H1 (cell line): ENCODE measurements around the gene MCRS1. TPM values are rescaled to one million over a fixed set of nuclear protein-coding genes. Genes with fewer than 3 reads are reported as not detected.
A peak's percentile ranks its signal among the peaks of the same experiment; 100 is the strongest.

Experiments
- CTCF ChIA-PET: fragments of 300-600 bp; sonication (Branson Sonifier 250); formaldehyde crosslinking; loops from one replicate; lab custom pipeline; 2021; ENCODE audit not compliant: partially characterized antibody; lab: Charles Lee
- POLR2A ChIA-PET: fragments of 300-600 bp; sonication (Branson Sonifier 250); formaldehyde crosslinking; loops from one replicate; lab custom pipeline; 2021; ENCODE audit warnings: inconsistent platforms; ENCODE audit not compliant: partially characterized antibody; lab: Charles Lee
- DNase-seq, 2 experiments: peaks; one replicate each; pipeline versions ENCODE4 v3.0.0 to v3.0.0-alpha.2; 2010 to 2022; ENCODE audit warnings: low spot score in 2 of 2, low read depth in 1 of 2, mixed read lengths in 1 of 2
- FAIRE-seq: peaks from 2 replicates; lab custom pipeline; 2011; peaks lifted over from hg19 to GRCh38; lab: Jason Lieb, UNC
- H2AFZ ChIP-seq: 2 replicates; pipeline ENCODE4 v1.8.1; 2012; ENCODE audit warnings: low read length, inconsistent platforms
- H2AK5ac ChIP-seq: 2 replicates; pipeline ENCODE4 v1.6.1; 2013; ENCODE audit warnings: low read depth, low read length
- H2BK120ac ChIP-seq: replicated peaks from 2 replicates; pipeline ENCODE3; 2013; ENCODE audit warnings: low read depth, low read length, inconsistent platforms
- H2BK12ac ChIP-seq: 2 replicates; pipeline ENCODE4 v1.6.1; 2013; ENCODE audit warnings: low read depth, low read length
- H2BK15ac ChIP-seq: 2 replicates; pipeline ENCODE4 v1.6.1; 2013; ENCODE audit warnings: low read length
- H2BK20ac ChIP-seq: 2 replicates; pipeline ENCODE4 v1.6.1; 2013; ENCODE audit warnings: low read length
- H2BK5ac ChIP-seq: 2 replicates; pipeline ENCODE4 v1.6.1; 2013; ENCODE audit warnings: low read depth, low read length
- H3K14ac ChIP-seq: 2 replicates; pipeline ENCODE4 v1.6.1; 2013; ENCODE audit warnings: inconsistent platforms; ENCODE audit not compliant: insufficient read length
- H3K18ac ChIP-seq: 2 replicates; pipeline ENCODE4 v1.6.1; 2013; ENCODE audit warnings: low read length; ENCODE audit errors: extremely low read depth
- H3K23ac ChIP-seq: 2 replicates; pipeline ENCODE4 v1.6.1; 2013; ENCODE audit warnings: inconsistent platforms; ENCODE audit not compliant: insufficient read length
- H3K23me2 ChIP-seq: 2 replicates; pipeline ENCODE4 v1.6.1; 2013; ENCODE audit warnings: low read depth, low read length
- H3K27ac ChIP-seq: 2 replicates; pipeline ENCODE4 v1.6.1; 2011; ENCODE audit warnings: low read depth, low read length, inconsistent platforms
- H3K27me3 ChIP-seq, 4 experiments: replicated peaks in 1 of 4; 1 replicate in 1 of 4; 2 replicates in 3 of 4; pipeline versions ENCODE4 v1.6.1 to v1.8.1; 2011 to 2013; ENCODE audit warnings: low read length in 3 of 4, mild to moderate bottlenecking in 3 of 4, inconsistent platforms in 2 of 4, mixed read lengths in 2 of 4, moderate library complexity in 1 of 4; ENCODE audit not compliant: control insufficient read depth in 3 of 4, insufficient read depth in 3 of 4; ENCODE audit errors: extremely low read depth in 1 of 4
- H3K36me3 ChIP-seq, 4 experiments: 2 replicates each; pipeline versions ENCODE4 v1.6.1 to v1.8.1; 2011 to 2013; ENCODE audit warnings: mild to moderate bottlenecking in 4 of 4, low read length in 3 of 4, moderate library complexity in 2 of 4, control low read depth in 1 of 4, inconsistent platforms in 1 of 4; ENCODE audit not compliant: insufficient read depth in 4 of 4, control insufficient read depth in 2 of 4
- H3K4ac ChIP-seq: replicated peaks from 2 replicates; pipeline ENCODE3; 2013; ENCODE audit warnings: low read length, low read depth, mixed read lengths, inconsistent platforms; ENCODE audit not compliant: insufficient read length
- H3K4me1 ChIP-seq, 4 experiments: replicated peaks in 1 of 4; 1 replicate in 1 of 4; 2 replicates in 3 of 4; pipeline versions ENCODE4 v1.6.1 to v1.8.1; 2011 to 2013; ENCODE audit warnings: low read length in 3 of 4, inconsistent platforms in 2 of 4, mixed read lengths in 1 of 4; ENCODE audit not compliant: insufficient read depth in 4 of 4, control insufficient read depth in 3 of 4
- H3K4me2 ChIP-seq, 2 experiments: 2 replicates each; pipeline versions ENCODE4 v1.6.1 to v1.8.1; 2011 to 2013; ENCODE audit warnings: low read depth in 2 of 2, low read length in 2 of 2, control low read depth in 1 of 2, inconsistent platforms in 1 of 2, mild to moderate bottlenecking in 1 of 2; ENCODE audit not compliant: insufficient read depth in 1 of 2
- H3K4me3 ChIP-seq, 4 experiments: fragments of 200-600, 300-600 bp in 1 of 4; sonication (generic), shearing (Covaris generic), sonication (Bioruptor Twin) in 1 of 4; 2 replicates each; pipeline versions ENCODE4 v1.5.1 to v1.8.1; 2011 to 2016; ENCODE audit warnings: low read length in 4 of 4, low read depth in 3 of 4, control low read depth in 2 of 4, inconsistent platforms in 2 of 4, mild to moderate bottlenecking in 2 of 4, mixed read lengths in 1 of 4, moderate library complexity in 1 of 4; ENCODE audit not compliant: insufficient read depth in 2 of 4; ENCODE audit errors: extremely low read depth in 1 of 4
- H3K56ac ChIP-seq: replicated peaks from 2 replicates; pipeline ENCODE3; 2013; ENCODE audit warnings: low read depth, mild to moderate bottlenecking, mixed read lengths, low read length, inconsistent platforms; ENCODE audit not compliant: insufficient read length
- H3K79me1 ChIP-seq: 2 replicates; pipeline ENCODE4 v1.6.1; 2013; ENCODE audit warnings: low read depth, low read length, control low read depth
- H3K79me2 ChIP-seq, 2 experiments: 2 replicates each; pipeline versions ENCODE4 v1.6.1 to v1.8.1; 2012 to 2013; ENCODE audit warnings: low read length in 2 of 2, mild to moderate bottlenecking in 2 of 2, inconsistent platforms in 1 of 2; ENCODE audit not compliant: insufficient read depth in 2 of 2, control insufficient read depth in 1 of 2
- H3K9ac ChIP-seq, 4 experiments: replicated peaks in 1 of 4; 1 replicate in 1 of 4; 2 replicates in 3 of 4; pipeline versions ENCODE4 v1.6.1 to v1.8.1; 2011 to 2013; ENCODE audit warnings: low read depth in 3 of 4, low read length in 3 of 4, control low read depth in 2 of 4, mild to moderate bottlenecking in 2 of 4, moderate library complexity in 2 of 4, inconsistent platforms in 1 of 4; ENCODE audit errors: extremely low read depth in 1 of 4
- H3K9me3 ChIP-seq, 2 experiments: 2 replicates each; pipeline versions ENCODE4 v1.6.1 to v1.8.1; 2012 to 2013; ENCODE audit warnings: mild to moderate bottlenecking in 2 of 2, moderate library complexity in 2 of 2, control low read depth in 1 of 2, inconsistent platforms in 1 of 2, low read depth in 1 of 2, low read length in 1 of 2, mixed read lengths in 1 of 2; ENCODE audit not compliant: insufficient read depth in 2 of 2
- H4K20me1 ChIP-seq, 2 experiments: replicated peaks in 1 of 2; 2 replicates each; pipeline versions ENCODE3 to v1.8.1; 2011 to 2013; ENCODE audit warnings: inconsistent platforms in 2 of 2, low read length in 2 of 2, mild to moderate bottlenecking in 1 of 2; ENCODE audit not compliant: insufficient read depth in 2 of 2, control insufficient read depth in 1 of 2
- H4K5ac ChIP-seq: 2 replicates; pipeline ENCODE4 v1.6.1; 2013; ENCODE audit warnings: low read length, low read depth, mixed read lengths, inconsistent platforms; ENCODE audit not compliant: insufficient read length
- H4K8ac ChIP-seq: 2 replicates; pipeline ENCODE4 v1.8.0; 2013; ENCODE audit warnings: mild to moderate bottlenecking, moderate library complexity, low read length, inconsistent platforms; ENCODE audit not compliant: insufficient read depth; ENCODE audit errors: extremely low read depth
- H4K91ac ChIP-seq: replicated peaks from 2 replicates; pipeline ENCODE3; 2013; ENCODE audit warnings: low read length, mixed read lengths, inconsistent platforms; ENCODE audit not compliant: insufficient read length
- KDM1A ChIP-seq: fragments of 200-600, 300-600 bp; sonication (generic); IDR thresholded peaks from 2 replicates; pipeline ENCODE4 v1.7.1; 2016; ENCODE audit warnings: mild to moderate bottlenecking, low read length, borderline replicate concordance
- KDM5A ChIP-seq: fragments of 200-600 bp; IDR thresholded peaks from 2 replicates; pipeline ENCODE4 v1.7.1; 2012; ENCODE audit warnings: mild to moderate bottlenecking, low read length, inconsistent platforms, mixed read lengths
- MAFK ChIP-seq: IDR thresholded peaks from 2 replicates; pipeline ENCODE4 v1.6.1; 2012; ENCODE audit warnings: low read depth, mild to moderate bottlenecking, improper control_type of control experiment, low read length
- NRF1 ChIP-seq: IDR thresholded peaks from 2 replicates; pipeline ENCODE4 v1.6.1; 2011; ENCODE audit warnings: mild to moderate bottlenecking, low read depth, low read length, improper control_type of control experiment
- TAF1 ChIP-seq: IDR thresholded peaks from 2 replicates; pipeline ENCODE4 v1.6.1; 2011; ENCODE audit warnings: mild to moderate bottlenecking, low read depth, low read length
- WGBS, 2 experiments: shearing (Covaris generic) in 1 of 2; methylation state at CpG; one replicate each; pipeline versions ENCODE4 v1.1.6 to v1.1.7; 2013 to 2015; ENCODE audit warnings: low lambda C conversion rate in 2 of 2, mixed read lengths in 2 of 2, inconsistent platforms in 1 of 2, low coverage in 1 of 2, missing lambda C conversion rate in 1 of 2; ENCODE audit not compliant: insufficient replicate concordance in 2 of 2, insufficient coverage in 1 of 2, insufficient read length in 1 of 2; ENCODE audit errors: extremely low coverage in 1 of 2, missing lambda C conversion rate in 1 of 2; 5-methylcytosine and 5-hydroxymethylcytosine counted together
- polyA plus RNA-seq, 7 experiments: library from polyadenylated mRNA; depleted of rRNA in 3 of 7; stranded (reverse) in 5 of 7; unstranded in 2 of 7; fragments of >200 nt in 5 of 7; fragments of 200-250 nt in 2 of 7; gene quantifications; 1 replicate in 5 of 7; 2 replicates in 1 of 7; 4 replicates in 1 of 7; pipeline versions ENCODE4 v1.2.1 to v1.2.3, GENCODE V29; 2011 to 2013; ENCODE audit warnings: missing spikeins in 2 of 7, mixed read lengths in 2 of 7
- total RNA-seq: library from RNA; stranded (reverse); fragmentation: NEBNext Ultra II Directional; extraction: Animal tissue kit (Norgen Biotek cat#: 25700); gene quantifications from 2 replicates; pipeline ENCODE4 v1.2.1, GENCODE V29; 2021
- TF ChIP-seq, protein P1 (sequence below), 3 experiments: IDR thresholded peaks; 1 replicate in 2 of 3; 2 replicates in 1 of 3; pipeline versions ENCODE4 v1.5.1 to v1.6.1; 2011; ENCODE audit warnings: low read length in 3 of 3, mild to moderate bottlenecking in 3 of 3, inconsistent platforms in 2 of 3, low read depth in 1 of 3, moderate library complexity in 1 of 3; ENCODE audit not compliant: insufficient read depth in 1 of 3; ENCODE audit errors: control extremely low read depth in 1 of 3
- TF ChIP-seq, protein P2 (sequence below): IDR thresholded peaks from 2 replicates; pipeline ENCODE4 v1.6.1; 2012; ENCODE audit warnings: low read length, inconsistent platforms

The MCRS1 gene
- total and polyA plus RNA-seq, 2 of the 8 experiments (the other 6 are each of a cell fraction or from before 2014, with no cell fraction given) = 90.3 to 139 TPM

DNA sequence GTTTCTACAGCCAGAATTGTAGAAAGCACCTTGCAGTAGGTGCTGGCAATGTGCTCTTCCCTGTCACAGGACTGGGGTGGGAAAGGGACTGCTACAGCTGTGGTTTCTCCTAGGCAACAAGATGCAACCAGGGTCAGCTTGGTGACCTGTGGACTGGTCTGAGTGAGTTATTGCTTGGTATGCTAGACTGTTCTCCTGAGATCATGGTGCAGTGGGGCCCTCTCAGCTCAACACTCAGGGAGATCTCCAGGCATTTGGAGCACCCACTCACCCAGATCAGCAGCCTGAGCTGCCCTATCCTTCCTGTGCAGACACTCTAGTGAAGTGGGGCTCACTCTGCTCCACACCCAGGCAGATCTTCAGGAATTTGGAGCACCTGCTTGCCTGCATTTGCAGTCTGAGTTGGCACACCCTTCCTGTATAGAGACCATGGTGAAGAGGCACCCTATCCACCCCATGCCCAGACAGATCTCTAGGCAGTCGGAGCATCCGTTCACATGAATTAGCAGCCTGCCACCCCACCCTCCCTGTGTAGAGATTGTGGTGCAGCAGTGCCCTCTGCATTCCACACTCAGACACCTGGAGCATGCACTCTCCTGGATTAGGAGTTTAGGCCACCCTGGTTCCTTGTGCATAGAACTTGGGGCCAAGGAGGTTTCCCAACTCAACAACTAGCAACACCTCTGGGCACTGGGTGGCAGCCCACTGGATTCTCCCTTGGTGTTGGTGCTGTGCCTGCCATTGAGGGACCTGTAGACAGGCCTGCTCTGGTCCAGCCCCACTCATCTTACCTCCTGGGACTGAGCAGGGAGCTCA, 41.3 kb upstream of the MCRS1 start:
- H3K4me1 ChIP-seq = no peaks in the 10 kb centered on the region
- H2BK20ac ChIP-seq = no peak overlapping the region; the same call in 1 of the 2 replicates
- no peak overlapping the region for H3K23ac ChIP-seq
- FAIRE-seq = no peak
- H3K4ac ChIP-seq = no peak overlapping the region
- CTCF ChIA-PET = interaction anchor here (0.6 to 3.8 kb wide), 12 partner anchors 9 to 365 kb away, joined by 3 to 14 read pairs (median 3); no protein-coding TSS in a partner anchor
- POLR2A ChIA-PET = interaction anchor here (0.7 to 1.3 kb wide), 2 partner anchors 97 to 242 kb away, joined by 3 read pairs; partner anchors contain the start of gene SPATS2
- H2AK5ac ChIP-seq = no peak overlapping the region; the same call in 1 of the 2 replicates
- H3K27ac ChIP-seq = no peak overlapping the region
- no peak overlapping the region for H2AFZ ChIP-seq
- H3K36me3 ChIP-seq = no peaks in the 10 kb centered on the region
- no peak overlapping the region for H3K14ac ChIP-seq
- no peak overlapping the region for H2BK15ac ChIP-seq
- H4K91ac ChIP-seq = no peak overlapping the region
- 92% methylated on average over 2 of the region's 2 CpGs; no CpG with 5 or more reads in 1 of the 2 experiments for WGBS, 2 experiments
- no peak for DNase-seq
- no peak overlapping the region for H4K5ac ChIP-seq
- H3K56ac ChIP-seq = no peak overlapping the region
- H3K9me3 ChIP-seq = no peaks in the 10 kb centered on the region
- no peaks in the 10 kb centered on the region; a peak in 2 of 7 replicates for H3K27me3 ChIP-seq
- no peak overlapping the region for H3K4me3 ChIP-seq
- H2BK5ac ChIP-seq = no peak overlapping the region
- no peak overlapping the region for H3K4me2 ChIP-seq
- no peaks in the 10 kb centered on the region for H4K20me1 ChIP-seq
- no peak overlapping the region for H2BK12ac ChIP-seq
- no peaks in the 10 kb centered on the region for H3K23me2 ChIP-seq
- H3K79me1 ChIP-seq = no peaks in the 10 kb centered on the region
- H4K8ac ChIP-seq = peak overlapping the region; percentile 12
- H3K9ac ChIP-seq = no peak overlapping the region; a peak in 1 of 7 replicates
- no peaks in the 10 kb centered on the region for H3K79me2 ChIP-seq
- H2BK120ac ChIP-seq = no peak overlapping the region
- H3K18ac ChIP-seq = no peak overlapping the region
- TF ChIP-seq, protein P1, sequence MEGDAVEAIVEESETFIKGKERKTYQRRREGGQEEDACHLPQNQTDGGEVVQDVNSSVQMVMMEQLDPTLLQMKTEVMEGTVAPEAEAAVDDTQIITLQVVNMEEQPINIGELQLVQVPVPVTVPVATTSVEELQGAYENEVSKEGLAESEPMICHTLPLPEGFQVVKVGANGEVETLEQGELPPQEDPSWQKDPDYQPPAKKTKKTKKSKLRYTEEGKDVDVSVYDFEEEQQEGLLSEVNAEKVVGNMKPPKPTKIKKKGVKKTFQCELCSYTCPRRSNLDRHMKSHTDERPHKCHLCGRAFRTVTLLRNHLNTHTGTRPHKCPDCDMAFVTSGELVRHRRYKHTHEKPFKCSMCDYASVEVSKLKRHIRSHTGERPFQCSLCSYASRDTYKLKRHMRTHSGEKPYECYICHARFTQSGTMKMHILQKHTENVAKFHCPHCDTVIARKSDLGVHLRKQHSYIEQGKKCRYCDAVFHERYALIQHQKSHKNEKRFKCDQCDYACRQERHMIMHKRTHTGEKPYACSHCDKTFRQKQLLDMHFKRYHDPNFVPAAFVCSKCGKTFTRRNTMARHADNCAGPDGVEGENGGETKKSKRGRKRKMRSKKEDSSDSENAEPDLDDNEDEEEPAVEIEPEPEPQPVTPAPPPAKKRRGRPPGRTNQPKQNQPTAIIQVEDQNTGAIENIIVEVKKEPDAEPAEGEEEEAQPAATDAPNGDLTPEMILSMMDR (IDR thresholded peaks at IDR 0.05; ENCODE audit: control extremely low read depth in 1 of 3, insufficient read depth in 1 of 3, low read depth in 1 of 3, low read length in 3 of 3) = no peak
- TF ChIP-seq MAFK (no peak), KDM1A (no peak), TAF1 (no peak), KDM5A (no peak), NRF1 (no peak)
- TF ChIP-seq, protein P2, sequence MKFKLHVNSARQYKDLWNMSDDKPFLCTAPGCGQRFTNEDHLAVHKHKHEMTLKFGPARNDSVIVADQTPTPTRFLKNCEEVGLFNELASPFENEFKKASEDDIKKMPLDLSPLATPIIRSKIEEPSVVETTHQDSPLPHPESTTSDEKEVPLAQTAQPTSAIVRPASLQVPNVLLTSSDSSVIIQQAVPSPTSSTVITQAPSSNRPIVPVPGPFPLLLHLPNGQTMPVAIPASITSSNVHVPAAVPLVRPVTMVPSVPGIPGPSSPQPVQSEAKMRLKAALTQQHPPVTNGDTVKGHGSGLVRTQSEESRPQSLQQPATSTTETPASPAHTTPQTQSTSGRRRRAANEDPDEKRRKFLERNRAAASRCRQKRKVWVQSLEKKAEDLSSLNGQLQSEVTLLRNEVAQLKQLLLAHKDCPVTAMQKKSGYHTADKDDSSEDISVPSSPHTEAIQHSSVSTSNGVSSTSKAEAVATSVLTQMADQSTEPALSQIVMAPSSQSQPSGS = no peak
